OCI-LY1 (cell line): ENCODE results near the gene CXCL14.

Source experiments
- H2AFZ ChIP-seq: fragments of 200-600 bp; sonication (generic), shearing (Covaris generic); 2 replicates; pipeline ENCODE4 v1.6.0; 2014; ENCODE audit warnings: antibody characterized with exemption, mild to moderate bottlenecking, low read length
- H3F3A ChIP-seq: fragments of 200-600 bp; sonication (generic), shearing (Covaris generic); 2 replicates; pipeline ENCODE4 v1.6.0; 2014; ENCODE audit warnings: mild to moderate bottlenecking, antibody characterized with exemption, low read length, moderate library complexity; ENCODE audit not compliant: insufficient read depth
- H3K27ac ChIP-seq: fragments of 200-600 bp; sonication (generic); 2 replicates; pipeline ENCODE4 v1.5.1; 2014; ENCODE audit warnings: low read length, mixed run types, mild to moderate bottlenecking, low read depth; ENCODE audit not compliant: poor library complexity, severe bottlenecking
- H3K27me3 ChIP-seq: fragments of 200-600 bp; sonication (generic); 2 replicates; pipeline ENCODE4 v1.6.0; 2014; ENCODE audit warnings: antibody characterized with exemption, mild to moderate bottlenecking, low read length, moderate library complexity; ENCODE audit not compliant: insufficient read depth
- H3K36me3 ChIP-seq: fragments of 200-600 bp; sonication (generic); 2 replicates; pipeline ENCODE4 v1.6.1; 2014; ENCODE audit warnings: mild to moderate bottlenecking, antibody characterized with exemption, low read length, moderate library complexity, mixed read lengths; ENCODE audit not compliant: insufficient read depth
- H3K4me1 ChIP-seq: fragments of 200-600 bp; sonication (generic); 2 replicates; pipeline ENCODE4 v1.5.1; 2014; ENCODE audit warnings: mild to moderate bottlenecking, low read length, moderate library complexity; ENCODE audit not compliant: insufficient read depth, severe bottlenecking
- H3K4me2 ChIP-seq: fragments of 200-600 bp; sonication (generic), shearing (Covaris generic); 2 replicates; pipeline ENCODE4 v1.6.1; 2014; ENCODE audit warnings: low read length
- H3K4me3 ChIP-seq: fragments of 200-600 bp; sonication (generic); 2 replicates; pipeline ENCODE4 v1.5.1; 2014; ENCODE audit warnings: low read length, low read depth, mild to moderate bottlenecking, mixed read lengths; ENCODE audit not compliant: poor library complexity, severe bottlenecking
- H3K79me2 ChIP-seq: fragments of 200-600 bp; shearing (Covaris generic); 2 replicates; pipeline ENCODE4 v1.6.1; 2016; ENCODE audit warnings: mixed run types, low read length, mixed read lengths; ENCODE audit not compliant: insufficient read depth
- H3K9ac ChIP-seq: fragments of 200-600 bp; sonication (generic), shearing (Covaris generic); 2 replicates; pipeline ENCODE4 v1.6.1; 2014; ENCODE audit warnings: mild to moderate bottlenecking, low read length, mixed read lengths
- H3K9me2 ChIP-seq: fragments of 200-600 bp; sonication (generic), shearing (Covaris generic); 2 replicates; pipeline ENCODE4 v1.6.1; 2014; ENCODE audit warnings: low read depth, mild to moderate bottlenecking, low read length, mixed read lengths
- H3K9me3 ChIP-seq: fragments of 200-600 bp; shearing (Covaris generic); 2 replicates; pipeline ENCODE4 v1.6.1; 2014; ENCODE audit warnings: low read length, mixed read lengths
- H4K20me1 ChIP-seq: fragments of 200-600 bp; sonication (generic), shearing (Covaris generic); 2 replicates; pipeline ENCODE4 v1.6.0; 2016; ENCODE audit warnings: mild to moderate bottlenecking, low read length; ENCODE audit not compliant: insufficient read depth
- EZH2 ChIP-seq: fragments of 200-600 bp; sonication (generic), shearing (Covaris generic); IDR thresholded peaks from 2 replicates; pipeline ENCODE4 v1.8.0; 2017; ENCODE audit warnings: borderline replicate concordance, mixed run types, mild to moderate bottlenecking, antibody characterized with exemption, low read length, moderate library complexity, mixed read lengths
- TF ChIP-seq, protein P1 (sequence below): fragments of 200-600 bp; sonication (generic), shearing (Covaris generic); IDR thresholded peaks from 2 replicates; pipeline ENCODE4 v1.5.1; 2017; ENCODE audit warnings: mild to moderate bottlenecking, antibody characterized with exemption, low read length, moderate library complexity, mixed read lengths

The CXCL14 gene

DNA sequence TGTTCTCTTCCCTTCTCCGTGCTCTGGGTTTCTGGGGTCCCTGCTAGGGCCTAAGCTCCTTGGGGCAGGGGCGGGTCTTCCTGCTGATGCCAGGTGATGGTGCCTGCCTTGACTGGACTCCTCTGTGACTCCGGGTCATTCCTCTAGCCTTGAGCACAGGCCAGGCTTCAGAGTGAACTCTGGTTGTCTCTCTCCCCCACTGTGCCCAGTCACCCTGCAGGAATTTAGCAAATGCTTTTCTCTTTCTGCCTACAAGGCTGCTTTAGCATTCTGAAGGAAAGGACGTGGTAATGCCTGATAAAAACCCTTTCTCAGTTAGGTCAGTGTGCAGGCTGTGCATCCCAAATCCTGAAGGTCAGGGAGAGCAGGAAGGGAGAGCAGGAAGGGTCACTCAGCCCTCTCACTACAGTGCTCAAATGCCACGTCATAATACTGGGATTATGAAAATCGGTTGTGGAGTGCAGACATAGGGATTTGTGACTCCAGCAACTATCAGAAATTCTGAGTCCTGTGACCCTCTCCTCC is 2.7 kb downstream of the CXCL14 start:
- H3K27me3 ChIP-seq: no peaks in the 10 kb centered on the region
- no peaks in the 10 kb centered on the region for H3K9me2 ChIP-seq
- no peak overlapping the region for H2AFZ ChIP-seq
- TF ChIP-seq, protein P1, sequence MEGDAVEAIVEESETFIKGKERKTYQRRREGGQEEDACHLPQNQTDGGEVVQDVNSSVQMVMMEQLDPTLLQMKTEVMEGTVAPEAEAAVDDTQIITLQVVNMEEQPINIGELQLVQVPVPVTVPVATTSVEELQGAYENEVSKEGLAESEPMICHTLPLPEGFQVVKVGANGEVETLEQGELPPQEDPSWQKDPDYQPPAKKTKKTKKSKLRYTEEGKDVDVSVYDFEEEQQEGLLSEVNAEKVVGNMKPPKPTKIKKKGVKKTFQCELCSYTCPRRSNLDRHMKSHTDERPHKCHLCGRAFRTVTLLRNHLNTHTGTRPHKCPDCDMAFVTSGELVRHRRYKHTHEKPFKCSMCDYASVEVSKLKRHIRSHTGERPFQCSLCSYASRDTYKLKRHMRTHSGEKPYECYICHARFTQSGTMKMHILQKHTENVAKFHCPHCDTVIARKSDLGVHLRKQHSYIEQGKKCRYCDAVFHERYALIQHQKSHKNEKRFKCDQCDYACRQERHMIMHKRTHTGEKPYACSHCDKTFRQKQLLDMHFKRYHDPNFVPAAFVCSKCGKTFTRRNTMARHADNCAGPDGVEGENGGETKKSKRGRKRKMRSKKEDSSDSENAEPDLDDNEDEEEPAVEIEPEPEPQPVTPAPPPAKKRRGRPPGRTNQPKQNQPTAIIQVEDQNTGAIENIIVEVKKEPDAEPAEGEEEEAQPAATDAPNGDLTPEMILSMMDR: no peak
- no peak for TF ChIP-seq EZH2
- H3K79me2 ChIP-seq: no peaks in the 10 kb centered on the region
- no peak overlapping the region for H3K27ac ChIP-seq
- no peaks in the 10 kb centered on the region for H4K20me1 ChIP-seq
- no peaks in the 10 kb centered on the region for H3F3A ChIP-seq
- no peak overlapping the region for H3K9ac ChIP-seq
- no peak overlapping the region for H3K4me2 ChIP-seq
- H3K36me3 ChIP-seq: no peaks in the 10 kb centered on the region
- H3K9me3 ChIP-seq: no peaks in the 10 kb centered on the region
- no peak overlapping the region for H3K4me3 ChIP-seq
- H3K4me1 ChIP-seq: no peaks in the 10 kb centered on the region

DNA sequence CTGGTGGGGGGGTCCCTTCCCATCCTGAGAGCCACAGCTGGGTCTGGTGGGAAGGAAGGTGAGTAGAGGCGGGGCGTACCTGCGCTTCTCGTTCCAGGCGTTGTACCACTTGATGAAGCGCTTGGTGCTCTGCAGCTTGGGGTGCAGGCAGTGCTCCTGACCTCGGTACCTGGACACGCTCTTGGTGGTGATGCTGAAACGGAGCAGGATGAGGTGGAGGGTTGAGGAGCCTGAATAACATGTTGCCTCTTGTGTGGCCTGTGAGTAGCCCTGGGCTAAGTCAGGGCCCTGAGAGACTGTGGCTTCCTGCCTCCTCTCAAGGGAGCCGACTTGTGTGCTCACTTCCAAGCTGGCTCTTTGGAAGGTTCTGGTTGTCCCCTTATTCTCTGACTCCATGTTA is 4.3 kb downstream of the CXCL14 start:
- Histone ChIP-seq H3K4me1 (no peaks in the 10 kb centered on the region), H2AFZ (no peak overlapping the region), H3K79me2 (no peaks in the 10 kb centered on the region), H3K9me2 (no peaks in the 10 kb centered on the region), H3K4me2 (no peak overlapping the region), H3K27ac (no peak overlapping the region), H3K9me3 (no peaks in the 10 kb centered on the region), H3K27me3 (no peaks in the 10 kb centered on the region), H3K9ac (no peak overlapping the region), H3K4me3 (no peak overlapping the region), H3K36me3 (no peaks in the 10 kb centered on the region), H4K20me1 (no peaks in the 10 kb centered on the region), H3F3A (no peaks in the 10 kb centered on the region)
- TF ChIP-seq, protein P1: no peak
- TF ChIP-seq EZH2: no peak

DNA sequence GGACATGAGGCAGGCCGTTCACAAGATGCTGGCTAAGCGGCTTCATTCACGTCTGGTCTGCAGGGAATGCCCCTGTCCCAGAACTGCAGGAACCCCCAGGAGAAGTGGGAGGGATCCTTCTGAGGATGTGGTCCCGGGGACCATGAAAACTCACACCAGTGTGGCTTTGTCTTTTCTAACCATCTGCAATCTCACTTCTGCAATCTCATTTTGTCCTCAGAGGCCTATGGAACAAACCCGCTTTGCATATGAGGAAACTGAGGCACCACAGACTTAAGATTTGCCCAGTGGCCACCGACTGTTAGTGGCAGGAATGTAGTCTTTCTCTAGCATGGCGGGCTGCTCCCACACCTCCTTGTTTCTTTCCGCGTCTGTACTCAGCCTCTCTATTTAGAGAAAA is 6.9 kb downstream of the CXCL14 start:
- Histone ChIP-seq H3K4me1 (no peaks in the 10 kb centered on the region), H3K27me3 (no peaks in the 10 kb centered on the region; the same call in 1 of the 2 replicates), H3K9ac (no peak overlapping the region), H3K4me3 (no peak overlapping the region), H3K79me2 (no peaks in the 10 kb centered on the region), H3K9me3 (no peaks in the 10 kb centered on the region), H3K27ac (no peak overlapping the region), H3F3A (no peaks in the 10 kb centered on the region), H3K36me3 (no peaks in the 10 kb centered on the region), H4K20me1 (no peaks in the 10 kb centered on the region), H2AFZ (no peak overlapping the region), H3K9me2 (no peaks in the 10 kb centered on the region), H3K4me2 (no peak overlapping the region)
- TF ChIP-seq, protein P1: no peak
- TF ChIP-seq EZH2: no peak
